ENCODE data around the gene COX7A2L.
"Not testable (repeated sequence)": the region's sequence is repeated elsewhere in the genome, so short reads cannot be mapped to it uniquely, and the experiment has no call there.

Gene COX7A2L

DNA sequence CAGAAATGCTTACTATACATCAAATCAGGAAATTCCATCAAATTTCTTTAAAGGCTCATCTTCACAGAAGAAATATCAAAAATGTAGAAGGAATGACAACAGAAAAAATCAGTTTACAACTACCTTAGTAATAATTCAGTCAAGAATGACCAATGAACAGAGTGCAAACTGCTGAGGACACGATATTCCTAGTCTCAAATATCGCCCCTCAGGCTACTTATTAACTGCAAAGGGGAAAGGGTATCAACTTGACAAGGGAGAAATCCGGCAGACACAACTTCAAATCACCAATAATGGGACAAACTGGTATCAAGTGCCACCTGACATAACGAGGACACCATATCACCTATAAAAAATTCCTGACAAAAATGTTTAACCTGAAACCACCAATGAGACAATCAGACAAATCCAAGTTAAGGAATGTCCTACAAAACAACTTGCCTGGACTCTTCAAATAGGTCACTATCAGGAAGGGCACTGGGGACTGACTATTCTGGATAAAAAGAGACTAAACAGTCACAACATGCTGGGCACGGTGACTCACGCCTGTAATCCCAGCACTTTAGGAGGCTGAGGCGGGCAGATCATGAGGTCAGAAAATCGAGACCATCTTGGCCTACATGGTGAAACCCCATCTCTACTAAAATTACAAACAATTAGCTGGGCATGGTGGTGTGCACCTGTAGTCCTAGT lies 12.8 kb downstream of the COX7A2L start:
- no peak overlapping the region for H2BK5ac ChIP-seq (ENCODE audit: low read depth, low read length, poor library complexity, severe bottlenecking)
- H3K9ac ChIP-seq (ENCODE audit: low read length) = no peak overlapping the region
- H2BK120ac ChIP-seq (ENCODE audit: low read depth, low read length) = no peak overlapping the region
- H3K36me3 ChIP-seq (ENCODE audit: control insufficient read depth in 1 of 2, insufficient read depth in 2 of 2, low read depth in 1 of 2, low read length in 2 of 2) = peaks cover 19 to 62% of the 10 kb centered on the region in 2 experiments
- WGBS = 98% methylated on average over 8 of the region's 8 CpGs
- H3K4ac ChIP-seq (ENCODE audit: low read depth in 1 of 2, low read length in 2 of 2) = no peak overlapping the region
- H3K27me3 ChIP-seq (ENCODE audit: control insufficient read depth in 1 of 2, insufficient read depth in 1 of 2, low read length in 2 of 2) = no peaks in the 10 kb centered on the region
- H4K91ac ChIP-seq (ENCODE audit: low read length) = no peak overlapping the region
- no peak overlapping the region for H2BK12ac ChIP-seq (ENCODE audit: low read length in 2 of 2)
- H3K23ac ChIP-seq (ENCODE audit: low read length in 2 of 2) = no peak overlapping the region
- no peak overlapping the region for H3K27ac ChIP-seq (ENCODE audit: low read length, poor library complexity, severe bottlenecking)
- no peak overlapping the region for H3K4me3 ChIP-seq (ENCODE audit: insufficient read depth in 1 of 2, low read depth in 1 of 2, low read length in 2 of 2)
- no peak overlapping the region for H2AK5ac ChIP-seq (ENCODE audit: low read length, severe bottlenecking)
- H3K9me3 ChIP-seq (ENCODE audit: control insufficient read depth, low read length) = no peaks in the 10 kb centered on the region
- no peak overlapping the region for H2AFZ ChIP-seq (ENCODE audit: low read depth, low read length)
- H3K4me1 ChIP-seq (ENCODE audit: control insufficient read depth, insufficient read depth, low read depth, low read length) = no peaks in the 10 kb centered on the region
- no peak overlapping the region for H3K18ac ChIP-seq (ENCODE audit: low read depth in 1 of 2, low read length in 2 of 2)
- H2BK15ac ChIP-seq (ENCODE audit: low read depth, poor library complexity, severe bottlenecking) = no peak overlapping the region
- H3K4me2 ChIP-seq (ENCODE audit: low read length, poor library complexity, severe bottlenecking) = no peak overlapping the region
- H3K14ac ChIP-seq (ENCODE audit: low read length in 2 of 2) = no peak overlapping the region
- no peak for DNase-seq
- peaks cover 31% of the 10 kb centered on the region for H3K79me1 ChIP-seq (replicated peaks; ENCODE audit: low read length, poor library complexity, severe bottlenecking)
- H4K8ac ChIP-seq (ENCODE audit: low read length) = no peak overlapping the region

DNA sequence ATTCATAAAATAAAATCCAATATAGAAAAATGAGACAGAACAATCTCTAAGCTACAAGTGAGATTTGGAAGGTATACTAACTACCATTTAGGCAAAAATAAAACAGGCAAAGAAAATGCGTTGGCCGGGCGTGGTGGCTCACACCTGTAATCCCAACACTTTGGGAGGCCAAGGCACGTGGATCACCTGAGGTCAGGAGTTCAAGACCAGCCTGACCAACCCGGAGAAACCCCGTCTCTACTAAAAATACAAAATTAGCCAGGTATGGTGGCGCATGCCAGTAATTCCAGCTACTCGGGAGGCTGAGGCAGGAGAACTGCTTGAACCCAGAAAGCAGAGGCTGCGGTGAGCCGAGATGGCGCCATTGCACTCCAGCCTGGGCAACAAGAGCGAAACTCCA lies 13.5 kb downstream of the COX7A2L start:
- 97% methylated on average over 8 of the region's 12 CpGs for WGBS
- not testable (repeated sequence) for H2AK5ac ChIP-seq (ENCODE audit: low read length, severe bottlenecking); H3K23ac ChIP-seq (ENCODE audit: low read length in 2 of 2); H4K8ac ChIP-seq (ENCODE audit: low read length); DNase-seq; H3K18ac ChIP-seq (ENCODE audit: low read depth in 1 of 2, low read length in 2 of 2); H3K4me3 ChIP-seq (ENCODE audit: insufficient read depth in 1 of 2, low read depth in 1 of 2, low read length in 2 of 2); H3K27ac ChIP-seq (ENCODE audit: low read length, poor library complexity, severe bottlenecking); H4K91ac ChIP-seq (ENCODE audit: low read length); H2AFZ ChIP-seq (ENCODE audit: low read depth, low read length); H3K27me3 ChIP-seq (ENCODE audit: control insufficient read depth in 1 of 2, insufficient read depth in 1 of 2, low read length in 2 of 2); H2BK15ac ChIP-seq (ENCODE audit: low read depth, poor library complexity, severe bottlenecking); H3K9me3 ChIP-seq (ENCODE audit: control insufficient read depth, low read length); H3K4ac ChIP-seq (ENCODE audit: low read depth in 1 of 2, low read length in 2 of 2); H2BK5ac ChIP-seq (ENCODE audit: low read depth, low read length, poor library complexity, severe bottlenecking); H2BK12ac ChIP-seq (ENCODE audit: low read length in 2 of 2); H3K14ac ChIP-seq (ENCODE audit: low read length in 2 of 2); H3K4me2 ChIP-seq (ENCODE audit: low read length, poor library complexity, severe bottlenecking); H2BK120ac ChIP-seq (ENCODE audit: low read depth, low read length); H3K9ac ChIP-seq (ENCODE audit: low read length); H3K4me1 ChIP-seq (ENCODE audit: control insufficient read depth, insufficient read depth, low read depth, low read length)
- peaks cover 23 to 60% of the 10 kb centered on the region in 2 experiments for H3K36me3 ChIP-seq (ENCODE audit: control insufficient read depth in 1 of 2, insufficient read depth in 2 of 2, low read depth in 1 of 2, low read length in 2 of 2)
- peaks cover 35% of the 10 kb centered on the region for H3K79me1 ChIP-seq (replicated peaks; ENCODE audit: low read length, poor library complexity, severe bottlenecking)

DNA sequence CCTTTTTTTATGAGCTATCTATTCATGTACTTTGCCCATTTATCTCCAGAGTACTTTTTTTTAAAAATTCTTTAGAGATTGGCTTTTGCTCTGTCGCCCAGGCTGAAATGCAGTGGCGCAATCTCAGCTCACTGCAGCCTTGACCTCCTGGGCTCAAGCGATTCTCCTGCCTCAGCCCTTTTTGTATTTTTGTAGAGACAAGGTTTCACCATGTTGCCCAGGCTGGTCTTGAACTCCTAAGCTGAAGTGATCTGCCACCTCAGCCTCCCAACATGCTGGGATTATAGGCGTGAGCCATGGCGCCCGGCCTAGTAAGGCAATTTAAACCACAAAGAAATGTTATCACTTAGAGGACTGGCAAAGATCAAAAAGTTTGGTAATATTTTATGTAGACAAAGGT lies 14.2 kb downstream of the COX7A2L start:
- not testable (repeated sequence) for H3K27me3 ChIP-seq (ENCODE audit: control insufficient read depth in 1 of 2, insufficient read depth in 1 of 2, low read length in 2 of 2); H2AFZ ChIP-seq (ENCODE audit: low read depth, low read length); H4K91ac ChIP-seq (ENCODE audit: low read length); H3K27ac ChIP-seq (ENCODE audit: low read length, poor library complexity, severe bottlenecking); H3K4ac ChIP-seq (ENCODE audit: low read depth in 1 of 2, low read length in 2 of 2); H2BK5ac ChIP-seq (ENCODE audit: low read depth, low read length, poor library complexity, severe bottlenecking); DNase-seq; H3K4me3 ChIP-seq (ENCODE audit: insufficient read depth in 1 of 2, low read depth in 1 of 2, low read length in 2 of 2); H4K8ac ChIP-seq (ENCODE audit: low read length); H2BK15ac ChIP-seq (ENCODE audit: low read depth, poor library complexity, severe bottlenecking); H2BK12ac ChIP-seq (ENCODE audit: low read length in 2 of 2); H3K18ac ChIP-seq (ENCODE audit: low read depth in 1 of 2, low read length in 2 of 2); H3K14ac ChIP-seq (ENCODE audit: low read length in 2 of 2); H3K4me2 ChIP-seq (ENCODE audit: low read length, poor library complexity, severe bottlenecking); H3K9ac ChIP-seq (ENCODE audit: low read length); H2BK120ac ChIP-seq (ENCODE audit: low read depth, low read length); H3K9me3 ChIP-seq (ENCODE audit: control insufficient read depth, low read length); H2AK5ac ChIP-seq (ENCODE audit: low read length, severe bottlenecking); H3K23ac ChIP-seq (ENCODE audit: low read length in 2 of 2)
- Histone ChIP-seq H3K36me3 (ENCODE audit: control insufficient read depth in 1 of 2, insufficient read depth in 2 of 2, low read depth in 1 of 2, low read length in 2 of 2) (peaks cover 23 to 53% of the 10 kb centered on the region in 2 experiments), H3K4me1 (ENCODE audit: control insufficient read depth, insufficient read depth, low read depth, low read length) (peaks cover 11% of the 10 kb centered on the region), H3K79me1 (replicated peaks; ENCODE audit: low read length, poor library complexity, severe bottlenecking) (peaks cover 34% of the 10 kb centered on the region)
- 97% methylated on average over 3 of the region's 6 CpGs for WGBS

DNA sequence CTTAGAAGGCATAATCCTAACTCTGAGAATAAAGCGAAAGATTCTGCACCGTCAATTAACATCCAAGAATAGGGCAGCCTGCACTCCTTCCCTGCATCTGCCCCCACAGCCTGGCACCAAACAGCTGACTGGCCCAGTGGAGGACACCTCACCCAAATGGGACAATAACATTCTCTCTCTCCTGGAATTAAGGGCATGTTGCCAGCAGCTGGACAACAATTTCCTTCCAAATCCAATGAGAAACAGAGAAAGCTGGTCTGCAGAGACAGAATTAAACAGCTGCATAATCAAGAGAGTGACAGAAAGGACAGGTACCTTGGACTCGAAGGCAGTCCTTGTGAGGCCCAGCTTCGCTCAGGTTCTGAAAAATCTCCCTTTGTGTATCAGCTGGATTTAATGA lies 15.0 kb downstream of the COX7A2L start:
- Histone ChIP-seq H3K9ac (ENCODE audit: low read length) (no peak overlapping the region), H3K79me1 (replicated peaks; ENCODE audit: low read length, poor library complexity, severe bottlenecking) (peaks cover 34% of the 10 kb centered on the region), H4K8ac (ENCODE audit: low read length) (no peak overlapping the region), H4K91ac (ENCODE audit: low read length) (no peak overlapping the region), H3K14ac (ENCODE audit: low read length in 2 of 2) (no peak overlapping the region), H2AFZ (ENCODE audit: low read depth, low read length) (no peak overlapping the region), H3K4me3 (ENCODE audit: insufficient read depth in 1 of 2, low read depth in 1 of 2, low read length in 2 of 2) (no peak overlapping the region), H3K18ac (ENCODE audit: low read depth in 1 of 2, low read length in 2 of 2) (no peak overlapping the region), H3K4ac (ENCODE audit: low read depth in 1 of 2, low read length in 2 of 2) (no peak overlapping the region), H3K27me3 (ENCODE audit: control insufficient read depth in 1 of 2, insufficient read depth in 1 of 2, low read length in 2 of 2) (no peaks in the 10 kb centered on the region), H2BK12ac (ENCODE audit: low read length in 2 of 2) (no peak overlapping the region), H3K9me3 (ENCODE audit: control insufficient read depth, low read length) (no peaks in the 10 kb centered on the region), H2BK120ac (ENCODE audit: low read depth, low read length) (no peak overlapping the region), H3K4me1 (ENCODE audit: control insufficient read depth, insufficient read depth, low read depth, low read length) (peaks cover 16% of the 10 kb centered on the region), H3K4me2 (ENCODE audit: low read length, poor library complexity, severe bottlenecking) (no peak overlapping the region), H2BK5ac (ENCODE audit: low read depth, low read length, poor library complexity, severe bottlenecking) (no peak overlapping the region), H3K27ac (ENCODE audit: low read length, poor library complexity, severe bottlenecking) (no peak overlapping the region), H3K23ac (ENCODE audit: low read length in 2 of 2) (no peak overlapping the region), H3K36me3 (ENCODE audit: control insufficient read depth in 1 of 2, insufficient read depth in 2 of 2, low read depth in 1 of 2, low read length in 2 of 2) (peaks cover 23 to 49% of the 10 kb centered on the region in 2 experiments), H2BK15ac (ENCODE audit: low read depth, poor library complexity, severe bottlenecking) (no peak overlapping the region), H2AK5ac (ENCODE audit: low read length, severe bottlenecking) (no peak overlapping the region)
- WGBS = 98% methylated on average over 4 of the region's 4 CpGs
- no peak for DNase-seq
